IPS-15b (cell line): ENCODE measurements around the gene GLS.
"Not testable (repeated sequence)": the region's sequence is repeated elsewhere in the genome, so short reads cannot be mapped to it uniquely, and the experiment has no call there.

ENCODE experiments used
- H3K27me3 ChIP-seq: one replicate; pipeline ENCODE4 v1.6.1; 2013; ENCODE audit warnings: low read length; ENCODE audit not compliant: control insufficient read depth, insufficient read depth
- H3K36me3 ChIP-seq: one replicate; pipeline ENCODE4 v1.6.1; 2013; ENCODE audit warnings: low read length; ENCODE audit not compliant: control insufficient read depth, insufficient read depth
- H3K4me1 ChIP-seq: one replicate; pipeline ENCODE4 v1.6.1; 2013; ENCODE audit warnings: mild to moderate bottlenecking, low read length; ENCODE audit not compliant: control insufficient read depth, insufficient read depth
- H3K4me3 ChIP-seq: one replicate; pipeline ENCODE4 v1.5.1; 2013; ENCODE audit warnings: low read depth, low read length
- H3K9ac ChIP-seq: one replicate; pipeline ENCODE4 v1.6.1; 2013; ENCODE audit warnings: low read depth, mild to moderate bottlenecking, low read length
- H3K9me3 ChIP-seq: one replicate; pipeline ENCODE4 v1.6.1; 2013; ENCODE audit warnings: mild to moderate bottlenecking, low read length; ENCODE audit not compliant: control insufficient read depth, insufficient read depth

GLS gene

GRCh38 chr2:190843890-190844699 lies 36.5 kb upstream of the GLS start:
- Histone ChIP-seq H3K9me3 (no peaks in the 10 kb centered on the region), H3K27me3 (no peaks in the 10 kb centered on the region), H3K4me1 (no peaks in the 10 kb centered on the region), H3K36me3 (no peaks in the 10 kb centered on the region), H3K9ac (no peak overlapping the region), H3K4me3 (no peak overlapping the region)

DNA sequence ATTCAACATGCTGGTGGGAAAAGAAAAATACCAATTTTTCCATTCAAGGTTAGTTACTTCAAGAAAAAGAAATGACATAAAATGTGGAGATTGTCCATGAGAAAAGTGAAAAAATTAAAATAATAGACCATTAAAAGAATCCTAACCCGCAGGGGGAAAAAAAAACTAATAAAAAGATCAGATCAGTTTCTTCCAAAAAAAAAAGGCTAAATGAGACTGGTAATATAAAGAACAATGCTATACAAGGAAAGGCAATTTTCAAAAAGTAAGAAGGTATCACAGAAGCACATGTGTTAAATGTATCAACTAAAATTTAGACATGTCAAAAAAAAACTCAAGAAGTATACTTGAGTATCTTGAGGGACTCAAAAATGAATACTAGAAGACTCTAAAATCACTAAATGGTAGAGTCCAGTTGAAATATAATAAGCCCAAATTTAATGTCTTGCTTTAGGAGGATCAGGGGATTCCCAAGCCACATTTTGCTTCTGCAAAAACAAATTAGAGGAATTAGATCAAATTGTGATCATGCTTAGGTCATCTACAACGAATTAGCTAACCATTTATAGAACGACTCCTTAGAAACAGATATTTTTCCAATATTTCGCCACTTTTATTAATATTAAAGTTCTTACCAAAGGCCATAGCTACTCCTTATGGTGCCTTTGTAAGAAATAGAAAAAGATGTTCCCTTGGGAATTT lies 35.8 kb upstream of the GLS start:
- Histone ChIP-seq H3K9me3 (no peaks in the 10 kb centered on the region), H3K4me3 (no peak overlapping the region), H3K4me1 (no peaks in the 10 kb centered on the region), H3K36me3 (no peaks in the 10 kb centered on the region), H3K27me3 (no peaks in the 10 kb centered on the region), H3K9ac (no peak overlapping the region)

- H3K27me3 ChIP-seq = no peaks in the 10 kb centered on the region
- no peaks in the 10 kb centered on the region for H3K4me1 ChIP-seq
- H3K4me3 ChIP-seq = no peak overlapping the region
- no peaks in the 10 kb centered on the region for H3K9me3 ChIP-seq
- no peaks in the 10 kb centered on the region for H3K36me3 ChIP-seq
- H3K9ac ChIP-seq = no peak overlapping the region
These were observed 33.9 kb upstream of the GLS start for GRCh38 chr2:190846746-190847145.

- no peaks in the 10 kb centered on the region for H3K9me3 ChIP-seq
- H3K4me1 ChIP-seq = no peaks in the 10 kb centered on the region
- no peaks in the 10 kb centered on the region for H3K36me3 ChIP-seq
- no peak overlapping the region for H3K4me3 ChIP-seq
- no peak overlapping the region for H3K9ac ChIP-seq
- H3K27me3 ChIP-seq = no peaks in the 10 kb centered on the region
These were observed 33.0 kb upstream of the GLS start for GRCh38 chr2:190847504-190848081.

DNA sequence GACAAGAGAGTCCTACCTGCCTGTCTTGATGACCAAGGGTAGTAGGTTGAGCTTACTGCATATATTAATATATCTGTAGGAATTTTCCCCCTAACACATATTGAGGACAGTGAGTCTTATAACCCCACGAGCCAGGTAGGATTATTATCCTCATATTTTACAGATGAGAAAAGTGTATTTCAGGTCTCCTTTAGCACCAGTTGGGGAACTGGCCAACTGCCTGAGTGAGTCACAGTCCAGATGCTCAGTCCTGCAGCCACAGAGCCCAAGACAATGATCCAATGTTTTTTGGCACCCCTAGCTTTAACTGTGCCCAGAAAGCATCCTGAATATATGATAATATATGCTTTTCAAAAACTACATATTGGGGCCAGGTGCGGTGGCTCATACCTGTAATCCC lies 30.8 kb upstream of the GLS start:
- no peaks in the 10 kb centered on the region for H3K27me3 ChIP-seq
- no peak overlapping the region for H3K9ac ChIP-seq
- H3K9me3 ChIP-seq = no peaks in the 10 kb centered on the region
- H3K36me3 ChIP-seq = no peaks in the 10 kb centered on the region
- no peak overlapping the region for H3K4me3 ChIP-seq
- no peaks in the 10 kb centered on the region for H3K4me1 ChIP-seq

- not testable (repeated sequence) for H3K9me3 ChIP-seq, H3K27me3 ChIP-seq, H3K36me3 ChIP-seq, H3K4me1 ChIP-seq, H3K4me3 ChIP-seq, H3K9ac ChIP-seq
These were observed 27.6 kb upstream of the GLS start for GRCh38 chr2:190853022-190853421.

- Histone ChIP-seq H3K4me3 (no peak overlapping the region), H3K4me1 (no peaks in the 10 kb centered on the region), H3K9ac (no peak overlapping the region), H3K9me3 (no peaks in the 10 kb centered on the region), H3K27me3 (no peaks in the 10 kb centered on the region), H3K36me3 (no peaks in the 10 kb centered on the region)
These were observed 26.9 kb upstream of the GLS start for GRCh38 chr2:190853531-190854383.

- Histone ChIP-seq H3K4me1 (peaks cover 5% of the 10 kb centered on the region), H3K9ac (no peak overlapping the region), H3K4me3 (no peak overlapping the region), H3K27me3 (no peaks in the 10 kb centered on the region), H3K36me3 (no peaks in the 10 kb centered on the region), H3K9me3 (no peaks in the 10 kb centered on the region)
These were observed 25.9 kb upstream of the GLS start for GRCh38 chr2:190854726-190855125.

DNA sequence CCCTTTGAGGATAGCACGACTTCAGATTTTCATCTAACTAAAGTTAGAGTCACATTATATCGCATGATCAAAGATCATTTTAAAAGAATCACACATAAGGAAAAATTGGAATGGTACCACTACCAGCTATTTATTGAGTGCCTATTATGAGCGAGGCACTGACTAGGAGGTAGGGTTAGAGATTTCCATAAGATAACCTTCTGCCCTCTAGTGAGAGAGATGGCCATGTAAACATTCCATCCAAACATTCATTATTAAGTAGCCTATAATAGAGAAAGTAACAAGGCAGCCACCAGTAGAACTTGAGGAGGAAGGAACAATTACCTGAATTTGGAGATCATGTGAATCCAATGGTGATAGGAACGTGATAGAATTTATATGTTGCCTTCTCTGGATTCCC lies 25.4 kb upstream of the GLS start:
- Histone ChIP-seq H3K9me3 (no peaks in the 10 kb centered on the region), H3K36me3 (no peaks in the 10 kb centered on the region), H3K4me3 (no peak overlapping the region), H3K27me3 (no peaks in the 10 kb centered on the region), H3K9ac (no peak overlapping the region), H3K4me1 (peaks cover 9% of the 10 kb centered on the region)

DNA sequence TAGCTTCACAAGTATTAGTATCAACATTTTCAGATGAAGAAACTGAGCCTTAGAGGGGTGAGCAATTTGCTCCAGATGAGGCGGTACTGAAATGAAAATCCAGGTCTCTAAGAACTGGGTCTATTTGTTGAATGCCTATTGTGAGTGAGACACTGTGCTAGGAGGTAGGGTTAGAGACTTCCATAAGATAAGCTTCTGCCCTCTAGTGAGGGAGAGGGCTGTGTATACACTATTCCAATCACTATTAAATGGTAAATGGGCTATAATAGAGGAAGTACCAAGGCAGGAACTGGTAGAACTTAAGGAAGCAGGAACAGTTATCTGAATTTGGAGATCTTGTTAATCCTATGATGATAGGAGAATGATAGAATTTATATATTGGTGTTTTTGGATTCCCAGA lies 23.6 kb upstream of the GLS start:
- H3K4me3 ChIP-seq = no peak overlapping the region
- no peaks in the 10 kb centered on the region for H3K27me3 ChIP-seq
- H3K4me1 ChIP-seq = peaks cover 15% of the 10 kb centered on the region
- H3K9ac ChIP-seq = no peak overlapping the region
- H3K9me3 ChIP-seq = no peaks in the 10 kb centered on the region
- H3K36me3 ChIP-seq = no peaks in the 10 kb centered on the region

DNA sequence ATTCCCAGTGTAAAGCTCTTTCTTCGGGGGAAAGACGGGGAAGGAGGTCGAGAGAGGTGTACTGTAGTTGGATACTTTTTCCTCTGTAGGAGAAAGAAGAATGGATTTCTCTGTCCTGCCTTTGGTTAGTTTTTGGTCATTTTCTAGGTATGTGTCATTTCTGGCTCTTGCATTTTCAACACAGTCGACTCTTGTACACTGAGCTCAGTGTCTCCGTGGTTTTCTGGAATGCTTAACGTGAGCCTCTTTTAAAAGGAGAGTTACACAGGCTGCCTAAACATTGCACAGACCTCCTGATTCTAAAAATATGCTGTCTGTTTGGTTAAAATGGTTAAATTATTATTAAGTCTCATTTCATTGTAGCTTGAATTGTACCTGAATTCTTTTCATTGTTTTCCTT lies 21.8 kb upstream of the GLS start:
- Histone ChIP-seq H3K36me3 (no peaks in the 10 kb centered on the region), H3K9me3 (no peaks in the 10 kb centered on the region), H3K27me3 (no peaks in the 10 kb centered on the region), H3K9ac (no peak overlapping the region), H3K4me3 (no peak overlapping the region), H3K4me1 (peaks cover 15% of the 10 kb centered on the region)
